Hepatocyte (in vitro differentiated cells): Measurements from ENCODE around the gene TPSAB1. TPM values are rescaled to one million over a fixed set of nuclear protein-coding genes. Genes with fewer than 3 reads are reported as not detected.
"Not testable (repeated sequence)": the region's sequence is repeated elsewhere in the genome, so short reads cannot be mapped to it uniquely, and the experiment has no call there.

Source experiments
- DNase-seq: peaks from one replicate; pipeline ENCODE4 v3.0.0-alpha.2; 2016; ENCODE audit warnings: low spot score
- H2AFZ ChIP-seq: fragments of 200-600 bp; sonication (generic); 2 replicates; pipeline ENCODE4 v1.6.0; 2016; ENCODE audit warnings: antibody characterized with exemption, mild to moderate bottlenecking
- H3K27ac ChIP-seq: fragments of 200-600 bp; sonication (generic); 2 replicates; pipeline ENCODE4 v1.5.1; 2016; ENCODE audit warnings: mild to moderate bottlenecking
- H3K27me3 ChIP-seq: fragments of 200-600 bp; sonication (generic); 2 replicates; pipeline ENCODE4 v1.6.1; 2016
- H3K36me3 ChIP-seq: fragments of 200-600 bp; sonication (generic); replicated peaks from 2 replicates; pipeline ENCODE4 v1.5.1; 2016; ENCODE audit warnings: low read depth; ENCODE audit not compliant: insufficient read depth
- H3K4me1 ChIP-seq: fragments of 200-600 bp; sonication (generic); 2 replicates; pipeline ENCODE4 v1.5.1; 2016; ENCODE audit warnings: mild to moderate bottlenecking, moderate library complexity; ENCODE audit not compliant: insufficient read depth
- H3K4me2 ChIP-seq: fragments of 200-600 bp; sonication (generic); 2 replicates; pipeline ENCODE4 v1.6.0; 2016
- H3K4me3 ChIP-seq: fragments of 200-600 bp; sonication (generic); 2 replicates; pipeline ENCODE4 v1.5.1; 2016; ENCODE audit warnings: mild to moderate bottlenecking
- H3K79me2 ChIP-seq: fragments of 200-600 bp; sonication (generic); 2 replicates; pipeline ENCODE4 v1.6.0; 2017; ENCODE audit warnings: mild to moderate bottlenecking
- H3K9me2 ChIP-seq: fragments of 200-600 bp; sonication (generic); replicated peaks from 2 replicates; pipeline ENCODE4 v1.6.0; 2017; ENCODE audit warnings: mild to moderate bottlenecking; ENCODE audit not compliant: insufficient read depth
- H3K9me3 ChIP-seq: fragments of 200-600 bp; sonication (generic); 2 replicates; pipeline ENCODE4 v1.5.1; 2016; ENCODE audit warnings: low read depth, mild to moderate bottlenecking
- H4K20me1 ChIP-seq: fragments of 200-600 bp; sonication (generic); 2 replicates; pipeline ENCODE4 v1.6.0; 2016; ENCODE audit warnings: mild to moderate bottlenecking; ENCODE audit not compliant: insufficient read depth, poor library complexity, severe bottlenecking
- WGBS: methylation state at CpG from one replicate; pipeline ENCODE4 v1.1.6; 2016; ENCODE audit warnings: low lambda C conversion rate; ENCODE audit errors: missing lambda C conversion rate; 5-methylcytosine and 5-hydroxymethylcytosine counted together
- polyA plus RNA-seq: library from polyadenylated mRNA; unstranded; fragments of >200 nt; fragmentation: Nextera tagmentation; extraction: Ambion mirVana; gene quantifications from 2 replicates; pipeline ENCODE4 v1.2.1, GENCODE V29; 2016
- total RNA-seq: library from RNA; depleted of rRNA; stranded (reverse); fragments of >200 nt; gene quantifications from 2 replicates; pipeline ENCODE4 v1.2.3, GENCODE V29; 2014

Gene TPSAB1
- total and polyA plus RNA-seq, 2 experiments from 2014 or later: not detected

- not testable (repeated sequence) for H3K27ac ChIP-seq, H3K4me1 ChIP-seq, H3K4me3 ChIP-seq, H3K79me2 ChIP-seq, H4K20me1 ChIP-seq, H3K4me2 ChIP-seq, H3K27me3 ChIP-seq, H2AFZ ChIP-seq, H3K9me3 ChIP-seq, H3K9me2 ChIP-seq, H3K36me3 ChIP-seq, DNase-seq
- no CpG with 5 or more reads among the region's 13 CpGs for WGBS
Observed at GRCh38 chr16:1229476-1229875, 11.0 kb upstream of the TPSAB1 start.

- not testable (repeated sequence) for H3K9me3 ChIP-seq, H2AFZ ChIP-seq, H3K4me2 ChIP-seq, H4K20me1 ChIP-seq, H3K4me3 ChIP-seq, H3K9me2 ChIP-seq, H3K27ac ChIP-seq, H3K36me3 ChIP-seq, DNase-seq, H3K79me2 ChIP-seq, H3K27me3 ChIP-seq, H3K4me1 ChIP-seq
- WGBS: no CpG with 5 or more reads among the region's 11 CpGs
Observed at GRCh38 chr16:1230084-1230470, 10.4 kb upstream of the TPSAB1 start, which contains the start of gene TPSB2. TSS of gene TPSB2 (minus strand) at chr16:1230184. CDS start at chr16:1229951, 233 bp downstream.

DNA sequence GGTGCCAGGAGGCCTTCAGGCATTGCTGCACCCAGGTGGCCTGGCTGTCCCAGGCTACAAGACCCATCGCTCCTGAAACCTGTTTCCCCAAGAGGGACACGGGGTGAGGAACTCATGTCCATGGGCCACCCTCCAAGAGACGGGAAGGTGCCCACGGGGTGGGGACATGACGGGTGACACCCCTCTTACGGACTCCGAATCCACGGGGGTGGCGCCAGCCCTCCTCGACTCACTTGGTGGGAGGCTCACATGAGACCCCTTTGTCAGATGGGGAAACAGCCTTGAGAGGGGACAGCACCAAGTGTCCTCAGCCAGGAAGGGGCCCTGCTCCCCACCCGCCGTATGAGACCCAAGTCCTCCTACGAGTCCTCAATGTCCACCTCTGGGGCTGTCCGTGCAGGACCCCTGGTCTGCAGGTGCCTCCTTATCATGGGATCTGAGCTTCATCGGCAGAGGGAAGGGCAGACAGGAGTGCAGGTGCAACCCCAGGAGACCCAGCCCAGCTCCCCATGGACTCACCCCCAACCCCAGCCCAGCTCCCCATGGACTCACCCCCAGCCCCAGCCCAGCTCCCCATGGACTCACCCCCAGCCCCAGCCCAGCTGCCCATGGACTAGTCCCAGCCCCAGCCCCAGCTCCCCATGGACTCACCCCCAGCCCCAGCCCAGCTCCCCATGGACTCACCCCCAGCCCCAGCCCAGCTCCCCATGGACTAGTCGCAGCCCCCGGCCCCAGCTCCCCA lies 9.9 kb upstream of the TPSAB1 start:
- H3K79me2 ChIP-seq, H3K4me3 ChIP-seq, H3K9me2 ChIP-seq, H3K36me3 ChIP-seq, H3K4me2 ChIP-seq, DNase-seq, H2AFZ ChIP-seq, H3K27me3 ChIP-seq, H3K4me1 ChIP-seq, H3K9me3 ChIP-seq, H3K27ac ChIP-seq, H4K20me1 ChIP-seq: not testable (repeated sequence)
- 85% methylated on average over 14 of the region's 17 CpGs for WGBS

GRCh38 chr16:1231301-1231700 lies 9.2 kb upstream of the TPSAB1 start:
- not testable (repeated sequence) for H3K4me1 ChIP-seq, H3K27me3 ChIP-seq, H3K9me2 ChIP-seq, H2AFZ ChIP-seq, H4K20me1 ChIP-seq, H3K27ac ChIP-seq, DNase-seq, H3K4me3 ChIP-seq, H3K9me3 ChIP-seq, H3K4me2 ChIP-seq, H3K79me2 ChIP-seq, H3K36me3 ChIP-seq
- 80% methylated on average over 1 of the region's 7 CpGs for WGBS

- H3K79me2 ChIP-seq, H3K4me2 ChIP-seq, H4K20me1 ChIP-seq, H3K9me2 ChIP-seq, H2AFZ ChIP-seq, H3K36me3 ChIP-seq, DNase-seq, H3K4me1 ChIP-seq, H3K27me3 ChIP-seq, H3K27ac ChIP-seq, H3K4me3 ChIP-seq, H3K9me3 ChIP-seq: not testable (repeated sequence)
- WGBS: no CpG with 5 or more reads among the region's 47 CpGs
Observed at GRCh38 chr16:1232049-1232748, 8.3 kb upstream of the TPSAB1 start.

GRCh38 chr16:1236659-1237058 lies 3.8 kb upstream of the TPSAB1 start:
- H3K36me3 ChIP-seq, H3K4me3 ChIP-seq, H3K27ac ChIP-seq, H2AFZ ChIP-seq, H3K9me2 ChIP-seq, H3K4me2 ChIP-seq, H3K4me1 ChIP-seq, H3K27me3 ChIP-seq, DNase-seq, H3K9me3 ChIP-seq, H3K79me2 ChIP-seq, H4K20me1 ChIP-seq: not testable (repeated sequence)
- WGBS: no CpG with 5 or more reads among the region's 29 CpGs
